HepG2 (cell line): ENCODE data around the gene CYTH1. TPM values are rescaled to one million over a fixed set of nuclear protein-coding genes. Genes with fewer than 3 reads are reported as not detected.

Experiments
- CENPX ChIP-seq: sonication (generic); formaldehyde crosslinking; IDR thresholded peaks from 2 replicates; pipeline ENCODE4 v1.9.0; 2021; ENCODE audit warnings: mild to moderate bottlenecking, missing genetic modification reagents, moderate library complexity
- CREM ChIP-seq, 2 experiments: sonication (generic) in 1 of 2; formaldehyde crosslinking in 1 of 2; IDR thresholded peaks; 2 replicates each; pipeline versions ENCODE4 v1.4.0 to v1.6.1; 2016 to 2020; ENCODE audit warnings: antibody characterized with exemption in 1 of 2, mild to moderate bottlenecking in 1 of 2, missing genetic modification reagents in 1 of 2
- KLF9 ChIP-seq: IDR thresholded peaks from 2 replicates; pipeline ENCODE4 v1.6.1; 2016; ENCODE audit warnings: low read depth
- NR3C1 ChIP-seq: sonication (generic); formaldehyde crosslinking; IDR thresholded peaks from 2 replicates; pipeline ENCODE4 v1.4.0; 2020; ENCODE audit warnings: missing genetic modification reagents
- XRCC5 ChIP-seq: fragments of 200-400 bp; formaldehyde crosslinking; optimal IDR thresholded peaks from 2 replicates; pipeline ENCODE3; 2017; ENCODE audit warnings: mild to moderate bottlenecking, low read length
- ZBTB3 ChIP-seq: sonication (generic); formaldehyde crosslinking; IDR thresholded peaks from 2 replicates; pipeline ENCODE4 v1.4.0; 2020; ENCODE audit warnings: low read depth, mild to moderate bottlenecking, moderate library complexity, missing genetic modification reagents, borderline replicate concordance
- ZFP36L1 ChIP-seq: sonication (generic); formaldehyde crosslinking; IDR thresholded peaks from 2 replicates; pipeline ENCODE4 v1.8.0; 2022; ENCODE audit warnings: mild to moderate bottlenecking, missing genetic modification reagents, moderate library complexity
- ZMYM4 ChIP-seq: sonication (generic); formaldehyde crosslinking; IDR thresholded peaks from 2 replicates; pipeline ENCODE4 v1.8.1; 2023; ENCODE audit warnings: mild to moderate bottlenecking, missing genetic modification reagents
- ZNF264 ChIP-seq: sonication (generic); formaldehyde crosslinking; IDR thresholded peaks from 2 replicates; pipeline ENCODE4 v1.4.0; 2020; ENCODE audit warnings: missing genetic modification reagents
- ZNF558 ChIP-seq: sonication (generic); formaldehyde crosslinking; IDR thresholded peaks from 2 replicates; pipeline ENCODE4 v1.9.0; 2022; ENCODE audit warnings: mild to moderate bottlenecking, missing genetic modification reagents, borderline replicate concordance
- ZNF776 ChIP-seq: sonication (generic); formaldehyde crosslinking; IDR thresholded peaks from 2 replicates; pipeline ENCODE4 v1.4.0; 2020; ENCODE audit warnings: mild to moderate bottlenecking, missing genetic modification reagents
- polyA plus RNA-seq, 8 experiments: library from polyadenylated mRNA; depleted of rRNA in 3 of 8; stranded (reverse) in 7 of 8; unstranded in 1 of 8; fragments of >200 nt; fragmentation: Illumina TruSeq in 4 of 8; extraction: Trizol in 4 of 8; gene quantifications; 2 replicates each; pipeline versions ENCODE4 v1.2.1 to v1.2.3, GENCODE V29; 2011 to 2016; ENCODE audit warnings: low read depth in 4 of 8, missing spikeins in 1 of 8, mixed read lengths in 1 of 8; ENCODE audit not compliant: insufficient read depth in 1 of 8
- total RNA-seq, 5 experiments: library from RNA; depleted of rRNA; stranded (reverse); fragments of >200 nt; fragmentation: Illumina TruSeq; extraction: Trizol; gene quantifications; 2 replicates each; pipeline ENCODE4 v1.2.3, GENCODE V29; 2016; ENCODE audit warnings: low read depth in 1 of 5
- TF ChIP-seq, protein P1 (sequence below): sonication (generic); formaldehyde crosslinking; IDR thresholded peaks from 2 replicates; pipeline ENCODE4 v1.5.0; 2020; ENCODE audit warnings: mild to moderate bottlenecking, missing genetic modification reagents
- TF ChIP-seq, protein P2 (sequence below): sonication (generic); formaldehyde crosslinking; IDR thresholded peaks from 2 replicates; pipeline ENCODE4 v1.4.0; 2020; ENCODE audit warnings: low read depth, missing genetic modification reagents
- TF ChIP-seq, protein P3 (sequence below): sonication (generic); formaldehyde crosslinking; IDR thresholded peaks from 2 replicates; pipeline ENCODE4 v1.4.0; 2020; ENCODE audit warnings: missing genetic modification reagents

The CYTH1 gene
- total and polyA plus RNA-seq, 2 of the 13 experiments (the other 11 are each of a cell fraction or from before 2014, with no cell fraction given), result 20.1 to 48.9 TPM

DNA sequence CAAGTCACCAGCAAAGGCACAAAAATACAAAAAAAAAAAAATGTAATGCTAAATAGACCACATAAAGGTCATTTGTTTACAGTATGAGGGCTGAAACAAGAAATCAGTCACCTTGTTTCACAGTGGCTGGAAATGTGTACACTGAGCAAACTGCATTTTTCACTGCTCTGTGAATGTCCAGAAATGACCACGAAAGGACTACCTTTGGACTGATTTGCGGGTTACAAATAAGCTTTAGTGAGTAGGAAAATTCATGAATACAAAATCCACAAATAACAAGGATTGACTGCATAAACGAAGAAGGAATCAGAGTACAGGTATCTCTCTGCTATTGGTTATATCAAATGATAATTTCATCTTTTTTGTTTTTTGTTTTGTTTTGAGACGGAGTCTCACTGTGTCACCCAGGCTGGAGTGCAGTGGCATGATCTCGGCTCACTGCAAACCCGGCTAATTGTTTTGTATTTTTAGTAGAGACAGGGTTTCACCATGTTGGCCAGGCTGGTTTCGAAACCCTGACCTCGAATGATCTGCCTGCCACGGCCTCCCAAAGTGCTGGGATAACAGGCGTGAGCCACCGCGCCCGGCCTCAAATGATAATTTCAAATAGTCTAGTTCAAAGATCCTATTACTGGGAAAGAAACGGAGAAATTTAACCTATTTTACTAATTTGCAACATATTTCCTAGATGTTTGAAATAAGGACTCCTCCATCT, 30.5 kb downstream of the CYTH1 start (continued):
- TF ChIP-seq ZFP36L1 (CRISPR knock-in tag), result no peak
- no peak for TF ChIP-seq ZMYM4 (CRISPR knock-in tag)
- TF ChIP-seq XRCC5, result no peak
- TF ChIP-seq KLF9 (CRISPR knock-in tag), result no peak
- no peak for TF ChIP-seq ZNF558 (CRISPR knock-in tag)
- TF ChIP-seq CENPX, result no peak
- 0 out of 2 replicates have a peak, but pooled peaks have one; percentile 41 for TF ChIP-seq ZNF264 (CRISPR knock-in tag)
- TF ChIP-seq, protein P1, sequence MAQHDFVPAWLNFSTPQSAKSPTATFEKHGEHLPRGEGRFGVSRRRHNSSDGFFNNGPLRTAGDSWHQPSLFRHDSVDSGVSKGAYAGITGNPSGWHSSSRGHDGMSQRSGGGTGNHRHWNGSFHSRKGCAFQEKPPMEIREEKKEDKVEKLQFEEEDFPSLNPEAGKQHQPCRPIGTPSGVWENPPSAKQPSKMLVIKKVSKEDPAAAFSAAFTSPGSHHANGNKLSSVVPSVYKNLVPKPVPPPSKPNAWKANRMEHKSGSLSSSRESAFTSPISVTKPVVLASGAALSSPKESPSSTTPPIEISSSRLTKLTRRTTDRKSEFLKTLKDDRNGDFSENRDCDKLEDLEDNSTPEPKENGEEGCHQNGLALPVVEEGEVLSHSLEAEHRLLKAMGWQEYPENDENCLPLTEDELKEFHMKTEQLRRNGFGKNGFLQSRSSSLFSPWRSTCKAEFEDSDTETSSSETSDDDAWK, result no peak
- TF ChIP-seq, protein P2, sequence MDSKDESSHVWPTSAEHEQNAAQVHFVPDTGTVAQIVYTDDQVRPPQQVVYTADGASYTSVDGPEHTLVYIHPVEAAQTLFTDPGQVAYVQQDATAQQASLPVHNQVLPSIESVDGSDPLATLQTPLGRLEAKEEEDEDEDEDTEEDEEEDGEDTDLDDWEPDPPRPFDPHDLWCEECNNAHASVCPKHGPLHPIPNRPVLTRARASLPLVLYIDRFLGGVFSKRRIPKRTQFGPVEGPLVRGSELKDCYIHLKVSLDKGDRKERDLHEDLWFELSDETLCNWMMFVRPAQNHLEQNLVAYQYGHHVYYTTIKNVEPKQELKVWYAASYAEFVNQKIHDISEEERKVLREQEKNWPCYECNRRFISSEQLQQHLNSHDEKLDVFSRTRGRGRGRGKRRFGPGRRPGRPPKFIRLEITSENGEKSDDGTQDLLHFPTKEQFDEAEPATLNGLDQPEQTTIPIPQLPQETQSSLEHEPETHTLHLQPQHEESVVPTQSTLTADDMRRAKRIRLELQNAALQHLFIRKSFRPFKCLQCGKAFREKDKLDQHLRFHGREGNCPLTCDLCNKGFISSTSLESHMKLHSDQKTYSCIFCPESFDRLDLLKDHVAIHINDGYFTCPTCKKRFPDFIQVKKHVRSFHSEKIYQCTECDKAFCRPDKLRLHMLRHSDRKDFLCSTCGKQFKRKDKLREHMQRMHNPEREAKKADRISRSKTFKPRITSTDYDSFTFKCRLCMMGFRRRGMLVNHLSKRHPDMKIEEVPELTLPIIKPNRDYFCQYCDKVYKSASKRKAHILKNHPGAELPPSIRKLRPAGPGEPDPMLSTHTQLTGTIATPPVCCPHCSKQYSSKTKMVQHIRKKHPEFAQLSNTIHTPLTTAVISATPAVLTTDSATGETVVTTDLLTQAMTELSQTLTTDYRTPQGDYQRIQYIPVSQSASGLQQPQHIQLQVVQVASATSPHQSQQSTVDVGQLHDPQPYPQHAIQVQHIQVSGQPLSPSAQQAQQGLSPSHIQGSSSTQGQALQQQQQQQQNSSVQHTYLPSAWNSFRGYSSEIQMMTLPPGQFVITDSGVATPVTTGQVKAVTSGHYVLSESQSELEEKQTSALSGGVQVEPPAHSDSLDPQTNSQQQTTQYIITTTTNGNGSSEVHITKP (CRISPR knock-in tag), result no peak
- no peak for TF ChIP-seq ZBTB3 (CRISPR knock-in tag)
- no peak for TF ChIP-seq NR3C1 (CRISPR knock-in tag)
- peak; percentile 49; the same call in 1 of the 2 replicates for TF ChIP-seq CREM (IDR thresholded peaks at IDR 0.05)
- no peak for TF ChIP-seq CREM (CRISPR knock-in tag; IDR thresholded peaks at IDR 0.05)
- TF ChIP-seq, protein P3, sequence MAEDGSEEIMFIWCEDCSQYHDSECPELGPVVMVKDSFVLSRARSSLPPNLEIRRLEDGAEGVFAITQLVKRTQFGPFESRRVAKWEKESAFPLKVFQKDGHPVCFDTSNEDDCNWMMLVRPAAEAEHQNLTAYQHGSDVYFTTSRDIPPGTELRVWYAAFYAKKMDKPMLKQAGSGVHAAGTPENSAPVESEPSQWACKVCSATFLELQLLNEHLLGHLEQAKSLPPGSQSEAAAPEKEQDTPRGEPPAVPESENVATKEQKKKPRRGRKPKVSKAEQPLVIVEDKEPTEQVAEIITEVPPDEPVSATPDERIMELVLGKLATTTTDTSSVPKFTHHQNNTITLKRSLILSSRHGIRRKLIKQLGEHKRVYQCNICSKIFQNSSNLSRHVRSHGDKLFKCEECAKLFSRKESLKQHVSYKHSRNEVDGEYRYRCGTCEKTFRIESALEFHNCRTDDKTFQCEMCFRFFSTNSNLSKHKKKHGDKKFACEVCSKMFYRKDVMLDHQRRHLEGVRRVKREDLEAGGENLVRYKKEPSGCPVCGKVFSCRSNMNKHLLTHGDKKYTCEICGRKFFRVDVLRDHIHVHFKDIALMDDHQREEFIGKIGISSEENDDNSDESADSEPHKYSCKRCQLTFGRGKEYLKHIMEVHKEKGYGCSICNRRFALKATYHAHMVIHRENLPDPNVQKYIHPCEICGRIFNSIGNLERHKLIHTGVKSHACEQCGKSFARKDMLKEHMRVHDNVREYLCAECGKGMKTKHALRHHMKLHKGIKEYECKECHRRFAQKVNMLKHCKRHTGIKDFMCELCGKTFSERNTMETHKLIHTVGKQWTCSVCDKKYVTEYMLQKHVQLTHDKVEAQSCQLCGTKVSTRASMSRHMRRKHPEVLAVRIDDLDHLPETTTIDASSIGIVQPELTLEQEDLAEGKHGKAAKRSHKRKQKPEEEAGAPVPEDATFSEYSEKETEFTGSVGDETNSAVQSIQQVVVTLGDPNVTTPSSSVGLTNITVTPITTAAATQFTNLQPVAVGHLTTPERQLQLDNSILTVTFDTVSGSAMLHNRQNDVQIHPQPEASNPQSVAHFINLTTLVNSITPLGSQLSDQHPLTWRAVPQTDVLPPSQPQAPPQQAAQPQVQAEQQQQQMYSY (CRISPR knock-in tag), result no peak
- no peak for TF ChIP-seq ZNF776 (CRISPR knock-in tag)
